PC-9 (cell line): ENCODE data around the gene KCNJ8. TPM values are rescaled to one million over a fixed set of nuclear protein-coding genes. Genes with fewer than 3 reads are reported as not detected.
"Not testable (repeated sequence)": the region's sequence is repeated elsewhere in the genome, so short reads cannot be mapped to it uniquely, and the experiment has no call there.

Experiments
- BruUV-seq: library from RNA; stranded (reverse); fragments of 400-500 nt; replicated peaks from 2 replicates; lab custom pipeline; 2021; lab: Mats Ljungman, UMichigan
- CTCF ChIA-PET: fragments of 300-600 bp; sonication (Branson Sonifier 250); formaldehyde crosslinking; loops from one replicate; lab custom pipeline; 2022; ENCODE audit warnings: antibody characterized with exemption; lab: Charles Lee
- POLR2A ChIA-PET: fragments of 300-600 bp; sonication (Branson Sonifier 250); formaldehyde crosslinking; loops from one replicate; lab custom pipeline; 2022; ENCODE audit warnings: antibody characterized with exemption; ENCODE audit not compliant: unreplicated experiment; lab: Charles Lee
- DNase-seq, 2 experiments: peaks; one replicate each; pipeline versions ENCODE4 v3.0.0 to v3.0.0-alpha.2; 2015 to 2022; ENCODE audit warnings: mixed read lengths in 1 of 2
- H2AFZ ChIP-seq: fragments of 200-600 bp; sonication (generic); 2 replicates; pipeline ENCODE4 v1.8.1; 2017; ENCODE audit warnings: antibody characterized with exemption
- H3F3A ChIP-seq: fragments of 200-600 bp; sonication (generic); 2 replicates; pipeline ENCODE4 v1.8.1; 2017; ENCODE audit warnings: antibody characterized with exemption, mild to moderate bottlenecking, low read depth; ENCODE audit not compliant: insufficient read depth
- H3K27ac ChIP-seq: fragments of 200-600 bp; sonication (generic); 2 replicates; pipeline ENCODE4 v1.6.1; 2016; ENCODE audit warnings: mixed run types
- H3K27me3 ChIP-seq: fragments of 200-600 bp; sonication (generic); 2 replicates; pipeline ENCODE4 v1.6.1; 2016; ENCODE audit warnings: low read depth, mixed run types; ENCODE audit not compliant: insufficient read depth
- H3K36me3 ChIP-seq: fragments of 200-600 bp; sonication (generic); 2 replicates; pipeline ENCODE4 v1.6.1; 2016; ENCODE audit warnings: low read depth, mixed run types
- H3K4me1 ChIP-seq: fragments of 200-600 bp; sonication (generic); replicated peaks from 2 replicates; pipeline ENCODE4 v1.6.1; 2016; ENCODE audit warnings: mixed run types; ENCODE audit not compliant: insufficient read depth
- H3K4me2 ChIP-seq: fragments of 200-600 bp; sonication (generic); 2 replicates; pipeline ENCODE4 v1.6.1; 2017; ENCODE audit warnings: mixed run types
- H3K4me3 ChIP-seq: fragments of 200-600 bp; sonication (generic); 2 replicates; pipeline ENCODE4 v1.6.1; 2016; ENCODE audit warnings: mixed run types
- H3K79me2 ChIP-seq: fragments of 200-600 bp; sonication (generic); 2 replicates; pipeline ENCODE4 v1.6.1; 2017; ENCODE audit warnings: low read depth, mixed run types
- H3K9me2 ChIP-seq: fragments of 200-600 bp; sonication (generic); 2 replicates; pipeline ENCODE4 v1.8.1; 2017; ENCODE audit warnings: mild to moderate bottlenecking; ENCODE audit not compliant: insufficient read depth
- H3K9me3 ChIP-seq: fragments of 200-600 bp; sonication (generic); 2 replicates; pipeline ENCODE4 v1.8.1; 2016; ENCODE audit warnings: low read depth; ENCODE audit not compliant: insufficient read depth
- H4K20me1 ChIP-seq: fragments of 200-600 bp; sonication (generic); 2 replicates; pipeline ENCODE4 v1.8.1; 2017; ENCODE audit not compliant: insufficient read depth
- CTCF ChIP-seq: fragments of 200-600 bp; sonication (generic); conservative IDR thresholded peaks from 2 replicates; pipeline ENCODE4 v1.6.1; 2017; ENCODE audit warnings: mixed run types, antibody characterized with exemption, mild to moderate bottlenecking, moderate library complexity
- EZH2 ChIP-seq: fragments of 200-600 bp; sonication (generic); IDR thresholded peaks from 2 replicates; pipeline ENCODE4 v1.8.0; 2017; ENCODE audit warnings: antibody characterized with exemption, low read depth
- intact Hi-C: fragments of 100-400 bp; cut with micrococcal nuclease; formaldehyde crosslinking; loops from one replicate; pipeline ENCODE4 v1.10.0; 2022; ENCODE audit not compliant: unreplicated experiment
- total RNA-seq: library from RNA; stranded (reverse); gene quantifications from 2 replicates; pipeline ENCODE4 v1.2.3, GENCODE V29; 2021

KCNJ8 gene
- total RNA-seq, 1 experiment from 2014 or later, result not detected

- no peak overlapping the region for H3K27ac ChIP-seq
- H4K20me1 ChIP-seq, result no peaks in the 10 kb centered on the region
- H3K9me3 ChIP-seq, result no peaks in the 10 kb centered on the region
- DNase-seq, result no peak
- no peaks in the 10 kb centered on the region for H3K36me3 ChIP-seq
- ChIA-PET POLR2A (no interaction called here), CTCF (no interaction called here)
- no peak overlapping the region for H2AFZ ChIP-seq
- no peaks in the 10 kb centered on the region for H3F3A ChIP-seq
- TF ChIP-seq EZH2, result no peak
- intact Hi-C loops, result no loop called here
- H3K4me3 ChIP-seq, result no peak overlapping the region
- H3K9me2 ChIP-seq, result no peaks in the 10 kb centered on the region
- no TSS peak for BruUV-seq
- H3K4me2 ChIP-seq, result no peak overlapping the region
- no peaks in the 10 kb centered on the region for H3K4me1 ChIP-seq
- no peaks in the 10 kb centered on the region for H3K79me2 ChIP-seq
- H3K27me3 ChIP-seq, result no peaks in the 10 kb centered on the region; the same call in 1 of the 2 replicates
Observed at GRCh38 chr12:21788089-21788983, 13.8 kb upstream of the KCNJ8 start.

GRCh38 chr12:21786041-21786531, 11.6 kb upstream of the KCNJ8 start:
- Histone ChIP-seq H3F3A (no peaks in the 10 kb centered on the region), H3K27ac (no peak overlapping the region), H2AFZ (no peak overlapping the region), H3K4me2 (no peak overlapping the region), H4K20me1 (no peaks in the 10 kb centered on the region), H3K36me3 (no peaks in the 10 kb centered on the region), H3K79me2 (no peaks in the 10 kb centered on the region), H3K27me3 (no peaks in the 10 kb centered on the region), H3K9me3 (no peaks in the 10 kb centered on the region), H3K9me2 (no peaks in the 10 kb centered on the region), H3K4me3 (no peak overlapping the region), H3K4me1 (no peaks in the 10 kb centered on the region)
- intact Hi-C loops, result no loop called here
- ChIA-PET CTCF (no interaction called here), POLR2A (no interaction called here)
- BruUV-seq, result no TSS peak
- TF ChIP-seq EZH2 (no peak), CTCF (no peak)
- DNase-seq, result no peak

- H2AFZ ChIP-seq, POLR2A ChIA-PET, DNase-seq, H3K27ac ChIP-seq, H3K9me3 ChIP-seq, H4K20me1 ChIP-seq, H3K4me2 ChIP-seq, H3K36me3 ChIP-seq, H3K4me3 ChIP-seq, H3F3A ChIP-seq, CTCF ChIA-PET, intact Hi-C loops, H3K27me3 ChIP-seq, BruUV-seq, H3K4me1 ChIP-seq, H3K79me2 ChIP-seq, H3K9me2 ChIP-seq: not testable (repeated sequence)
Observed at GRCh38 chr12:21782723-21783122, 8.2 kb upstream of the KCNJ8 start.

- no peaks in the 10 kb centered on the region for H3F3A ChIP-seq
- H3K4me3 ChIP-seq, result no peak overlapping the region
- H3K4me2 ChIP-seq, result no peak overlapping the region
- BruUV-seq, result no TSS peak
- H3K27me3 ChIP-seq, result no peaks in the 10 kb centered on the region
- no peaks in the 10 kb centered on the region for H3K9me2 ChIP-seq
- no peaks in the 10 kb centered on the region for H3K36me3 ChIP-seq
- no peaks in the 10 kb centered on the region for H3K79me2 ChIP-seq
- H4K20me1 ChIP-seq, result no peaks in the 10 kb centered on the region
- no peak overlapping the region for H3K27ac ChIP-seq
- DNase-seq, result no peak
- no peaks in the 10 kb centered on the region for H3K4me1 ChIP-seq
- H2AFZ ChIP-seq, result no peak overlapping the region
- POLR2A ChIA-PET, result no interaction called here
- CTCF ChIA-PET, result no interaction called here
- intact Hi-C loops, result no loop called here
- H3K9me3 ChIP-seq, result no peaks in the 10 kb centered on the region
- TF ChIP-seq EZH2 (no peak), CTCF (no peak)
Observed at GRCh38 chr12:21780786-21781185, 6.3 kb upstream of the KCNJ8 start.
